GM10266 (cell line): ENCODE data around the gene NHS.

Experiments used
- DNase-seq: peaks from one replicate; pipeline ENCODE4 v3.0.0; 2012; ENCODE audit errors: extremely low spot score
- TF ChIP-seq, protein P1 (sequence below): IDR thresholded peaks from 2 replicates; pipeline ENCODE4 v1.5.1; 2012; ENCODE audit warnings: mild to moderate bottlenecking, low read depth; ENCODE audit not compliant: control insufficient read depth, insufficient read depth; ENCODE audit errors: missing control alignments

The NHS gene

DNA sequence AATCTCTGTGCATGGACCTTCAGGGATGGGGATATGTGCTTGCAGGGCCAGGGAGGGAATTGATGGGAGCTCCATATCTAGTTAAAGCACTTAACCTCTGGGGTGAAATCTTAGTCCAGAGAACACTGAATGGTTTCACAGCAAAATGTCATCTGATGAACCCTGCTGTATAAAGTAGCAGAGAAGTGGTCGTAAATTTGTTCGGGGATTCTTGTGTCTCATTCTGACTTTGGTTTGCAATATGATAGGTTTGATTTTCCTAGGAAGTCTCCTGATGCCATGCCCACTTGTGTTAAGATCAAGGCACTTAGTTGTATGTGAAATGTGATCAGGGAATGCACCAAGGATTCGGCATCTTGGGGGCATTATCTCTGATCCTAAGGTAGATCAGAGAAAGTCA, 96.9 kb downstream of the NHS start:
- DNase-seq = no peak
- TF ChIP-seq, protein P1, sequence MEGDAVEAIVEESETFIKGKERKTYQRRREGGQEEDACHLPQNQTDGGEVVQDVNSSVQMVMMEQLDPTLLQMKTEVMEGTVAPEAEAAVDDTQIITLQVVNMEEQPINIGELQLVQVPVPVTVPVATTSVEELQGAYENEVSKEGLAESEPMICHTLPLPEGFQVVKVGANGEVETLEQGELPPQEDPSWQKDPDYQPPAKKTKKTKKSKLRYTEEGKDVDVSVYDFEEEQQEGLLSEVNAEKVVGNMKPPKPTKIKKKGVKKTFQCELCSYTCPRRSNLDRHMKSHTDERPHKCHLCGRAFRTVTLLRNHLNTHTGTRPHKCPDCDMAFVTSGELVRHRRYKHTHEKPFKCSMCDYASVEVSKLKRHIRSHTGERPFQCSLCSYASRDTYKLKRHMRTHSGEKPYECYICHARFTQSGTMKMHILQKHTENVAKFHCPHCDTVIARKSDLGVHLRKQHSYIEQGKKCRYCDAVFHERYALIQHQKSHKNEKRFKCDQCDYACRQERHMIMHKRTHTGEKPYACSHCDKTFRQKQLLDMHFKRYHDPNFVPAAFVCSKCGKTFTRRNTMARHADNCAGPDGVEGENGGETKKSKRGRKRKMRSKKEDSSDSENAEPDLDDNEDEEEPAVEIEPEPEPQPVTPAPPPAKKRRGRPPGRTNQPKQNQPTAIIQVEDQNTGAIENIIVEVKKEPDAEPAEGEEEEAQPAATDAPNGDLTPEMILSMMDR = no peak

DNA sequence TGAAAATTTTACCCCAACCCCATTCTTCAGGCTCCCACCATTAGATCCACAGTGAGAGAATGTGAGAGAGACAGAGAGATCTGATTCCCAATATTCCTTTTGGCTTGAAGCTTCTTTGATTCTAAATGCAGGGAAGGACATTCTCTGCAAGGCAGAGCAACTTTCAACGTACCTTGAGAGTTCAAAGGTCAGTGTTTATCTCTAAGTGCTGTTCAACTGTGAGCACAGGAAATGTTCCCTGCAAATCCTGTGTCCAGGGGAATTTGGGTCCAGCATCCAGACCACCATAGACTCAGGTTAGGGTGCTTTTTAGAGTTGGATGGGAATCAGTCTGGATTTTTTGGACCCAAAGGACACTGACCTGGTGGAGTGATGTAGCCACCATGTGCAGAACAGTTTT, 97.4 kb downstream of the NHS start:
- TF ChIP-seq, protein P1 = no peak
- no peak for DNase-seq

GRCh38 chrX:17473021-17473420, 98.0 kb downstream of the NHS start:
- DNase-seq = no peak
- TF ChIP-seq, protein P1 = no peak

DNA sequence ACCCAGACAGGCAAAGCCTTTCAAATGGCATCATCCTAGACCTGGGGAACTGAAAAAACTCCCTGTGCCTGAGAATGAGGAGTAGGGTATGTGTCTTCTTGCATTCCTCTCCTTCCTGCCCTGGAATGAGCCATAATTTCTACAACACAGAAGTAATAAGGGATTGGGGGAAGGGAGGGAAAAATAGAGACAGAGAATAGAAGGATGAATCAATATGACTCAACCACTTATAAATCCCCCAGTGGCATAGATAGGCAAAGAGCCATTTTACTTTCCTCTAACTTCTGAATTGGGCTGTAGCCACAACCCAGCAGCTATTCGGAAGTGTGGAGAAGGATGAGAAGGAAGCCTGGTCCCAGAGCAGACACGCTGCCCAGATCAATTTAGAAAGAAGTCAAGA, 99.9 kb downstream of the NHS start:
- TF ChIP-seq, protein P1 = no peak
- DNase-seq = no peak

GRCh38 chrX:17475449-17476217, 100.6 kb downstream of the NHS start:
- DNase-seq = no peak
- TF ChIP-seq, protein P1 = no peak

- DNase-seq = no peak
- TF ChIP-seq, protein P1 = no peak
Measured at GRCh38 chrX:17476411-17476810, 101.4 kb downstream of the NHS start.

GRCh38 chrX:17481086-17481485, 106.1 kb downstream of the NHS start:
- TF ChIP-seq, protein P1 = no peak

More at GRCh38 chrX:17481086-17481485, 106.1 kb downstream of the NHS start:
- no peak for DNase-seq
